Cardiac fibroblast (primary cell): ENCODE data around the gene MIPOL1.

Experiments used
- DNase-seq, 2 donors: peaks; one replicate each; pipeline versions ENCODE4 v3.0.0 to v3.0.0-alpha.2; 2010; ENCODE audit warnings: low read depth in 2 of 2
- H3K4me3 ChIP-seq, 2 donors: replicated peaks in 1 of 2; 1 replicate in 1 of 2; 2 replicates in 1 of 2; pipeline ENCODE4 v1.5.1; 2011; ENCODE audit warnings: low read depth in 2 of 2, low read length in 2 of 2, mild to moderate bottlenecking in 2 of 2, moderate library complexity in 1 of 2
- TF ChIP-seq, protein P1 (sequence below): IDR thresholded peaks from one replicate; pipeline ENCODE4 v1.5.1; 2011; ENCODE audit warnings: low read depth, mild to moderate bottlenecking, low read length, inconsistent platforms

Gene MIPOL1

DNA sequence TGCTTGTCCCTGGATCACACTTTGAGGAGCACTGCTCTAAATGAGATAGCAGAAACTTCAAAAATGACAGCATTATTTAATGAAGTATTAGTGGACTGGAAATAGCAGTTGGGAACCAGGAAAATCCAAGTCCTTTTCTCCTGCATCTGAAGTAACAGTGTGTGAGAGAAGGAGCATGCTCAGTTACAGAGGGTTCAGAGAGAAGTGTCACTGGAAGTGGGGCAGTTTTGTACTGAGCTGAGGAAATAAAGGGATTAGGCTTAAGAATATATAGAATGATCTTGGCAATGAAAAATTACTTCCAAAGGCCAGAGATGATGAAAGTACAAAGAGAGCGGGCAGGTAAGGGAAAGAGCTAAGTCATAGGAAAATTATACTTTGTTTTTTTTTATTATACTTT lies 130.9 kb downstream of the MIPOL1 start:
- H3K4me3 ChIP-seq: no peak overlapping the region
- TF ChIP-seq, protein P1, sequence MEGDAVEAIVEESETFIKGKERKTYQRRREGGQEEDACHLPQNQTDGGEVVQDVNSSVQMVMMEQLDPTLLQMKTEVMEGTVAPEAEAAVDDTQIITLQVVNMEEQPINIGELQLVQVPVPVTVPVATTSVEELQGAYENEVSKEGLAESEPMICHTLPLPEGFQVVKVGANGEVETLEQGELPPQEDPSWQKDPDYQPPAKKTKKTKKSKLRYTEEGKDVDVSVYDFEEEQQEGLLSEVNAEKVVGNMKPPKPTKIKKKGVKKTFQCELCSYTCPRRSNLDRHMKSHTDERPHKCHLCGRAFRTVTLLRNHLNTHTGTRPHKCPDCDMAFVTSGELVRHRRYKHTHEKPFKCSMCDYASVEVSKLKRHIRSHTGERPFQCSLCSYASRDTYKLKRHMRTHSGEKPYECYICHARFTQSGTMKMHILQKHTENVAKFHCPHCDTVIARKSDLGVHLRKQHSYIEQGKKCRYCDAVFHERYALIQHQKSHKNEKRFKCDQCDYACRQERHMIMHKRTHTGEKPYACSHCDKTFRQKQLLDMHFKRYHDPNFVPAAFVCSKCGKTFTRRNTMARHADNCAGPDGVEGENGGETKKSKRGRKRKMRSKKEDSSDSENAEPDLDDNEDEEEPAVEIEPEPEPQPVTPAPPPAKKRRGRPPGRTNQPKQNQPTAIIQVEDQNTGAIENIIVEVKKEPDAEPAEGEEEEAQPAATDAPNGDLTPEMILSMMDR: no peak
- no peak for DNase-seq

DNA sequence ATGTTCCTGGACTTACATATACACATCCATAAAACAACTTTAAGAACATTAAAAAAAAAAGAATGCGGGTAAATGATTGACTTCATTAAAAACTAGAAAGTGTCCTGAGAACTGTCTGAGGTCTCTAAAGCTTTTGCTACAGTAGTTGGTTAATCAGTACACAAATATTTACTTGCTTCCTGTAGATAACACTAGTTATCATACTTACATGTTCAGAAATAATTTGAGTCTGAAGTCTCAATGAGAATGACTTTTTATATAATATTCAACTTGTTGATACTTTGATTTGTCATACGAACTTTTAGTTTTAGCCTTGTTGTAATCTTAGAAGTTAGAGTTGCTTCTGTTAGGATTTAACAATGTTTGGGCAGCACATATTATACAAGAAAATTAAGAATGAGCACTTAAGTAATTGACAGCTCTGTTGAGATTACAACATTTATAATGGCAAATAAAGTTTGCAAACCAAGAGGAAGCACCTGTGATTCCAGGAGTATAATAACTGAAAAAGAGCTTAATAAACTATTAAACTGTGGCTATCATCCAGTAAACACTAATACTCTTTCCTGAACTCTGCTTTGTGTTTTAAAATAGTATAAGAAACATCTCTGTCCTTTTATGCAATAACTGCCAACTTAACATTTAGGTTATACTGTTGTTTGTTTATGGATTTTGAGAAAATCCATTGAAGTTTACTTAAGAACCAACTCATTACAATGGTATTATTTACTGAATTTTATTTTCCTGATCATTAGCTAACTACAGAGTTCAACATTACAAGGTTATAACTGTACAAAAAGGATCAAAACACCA lies 131.7 kb downstream of the MIPOL1 start:
- H3K4me3 ChIP-seq: no peak overlapping the region
- TF ChIP-seq, protein P1: no peak
- no peak for DNase-seq

DNA sequence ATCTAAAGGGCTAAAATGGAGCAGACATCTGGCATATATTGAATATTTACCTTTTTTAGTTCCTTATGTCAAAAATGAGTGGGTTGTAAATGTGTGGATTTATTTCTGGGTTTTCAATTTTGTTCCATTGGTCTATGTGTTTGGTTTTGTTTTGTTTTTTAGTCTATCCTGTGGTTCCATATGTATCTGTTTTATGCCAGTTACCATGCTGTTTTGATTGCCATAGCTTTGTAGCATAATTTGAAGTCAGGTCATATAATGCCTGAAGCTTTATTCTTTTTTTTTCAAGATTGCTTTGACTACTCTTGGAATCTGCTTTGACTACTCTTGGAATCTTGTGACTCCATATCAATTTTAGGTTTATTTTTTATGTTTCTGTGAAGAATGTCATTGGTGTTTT lies 133.2 kb downstream of the MIPOL1 start:
- no peak overlapping the region for H3K4me3 ChIP-seq
- TF ChIP-seq, protein P1: no peak
- DNase-seq: no peak

DNA sequence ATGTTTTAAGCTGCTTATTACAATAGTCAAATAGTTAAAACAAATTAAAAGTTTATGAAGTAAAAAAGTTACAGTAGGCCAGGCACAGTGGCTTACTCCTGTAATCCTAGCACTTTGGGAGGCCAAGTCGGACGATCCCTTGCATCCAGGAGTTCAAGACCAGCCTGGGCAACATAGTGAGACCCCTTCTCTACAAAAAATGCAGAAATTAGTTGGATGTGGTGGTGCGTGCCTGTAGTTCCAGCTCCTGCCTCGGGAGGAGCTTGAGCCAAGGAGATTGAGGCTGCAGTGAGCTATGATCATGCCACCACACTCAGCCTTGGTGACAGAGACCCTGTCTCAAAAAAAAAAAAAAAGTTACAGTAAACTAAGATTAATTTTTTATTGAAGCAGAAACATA lies 142.6 kb downstream of the MIPOL1 start:
- H3K4me3 ChIP-seq: no peak overlapping the region
- DNase-seq: no peak
- TF ChIP-seq, protein P1: peak; percentile 13

DNA sequence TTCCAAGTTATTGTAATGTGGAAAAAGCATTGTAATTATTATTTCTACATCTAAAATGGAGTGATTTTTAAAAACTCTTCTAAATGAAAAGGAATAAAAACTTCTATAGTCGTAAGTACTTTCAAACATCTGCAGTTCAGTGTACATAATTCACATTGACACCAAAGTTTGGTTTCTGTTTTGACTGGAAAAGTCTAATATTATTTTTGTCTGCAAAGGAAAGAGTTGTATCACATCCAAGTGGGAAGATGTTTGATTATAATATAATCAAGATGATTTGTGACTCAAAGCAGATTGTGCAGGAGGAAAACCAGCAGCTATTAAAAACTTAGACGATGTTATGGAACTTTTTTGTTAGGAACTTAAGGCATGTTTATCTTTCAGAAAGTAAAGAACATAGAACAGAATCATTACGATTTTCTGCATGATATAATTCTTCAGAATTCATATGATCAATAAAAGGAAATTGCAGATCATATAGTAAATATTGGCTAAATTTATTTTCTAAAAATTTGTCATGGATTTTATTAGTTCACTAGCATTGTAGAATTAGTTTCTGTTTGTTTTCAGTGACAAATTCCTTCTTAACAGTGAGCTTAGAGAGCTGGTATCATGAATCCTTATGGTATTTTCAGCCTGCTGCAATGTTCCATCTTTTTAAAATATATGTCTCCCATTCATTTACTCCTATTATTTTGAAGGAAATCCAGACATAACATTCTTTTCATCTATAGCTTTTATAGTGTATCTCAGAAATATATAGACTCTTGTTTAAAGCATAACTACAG lies 145.8 kb downstream of the MIPOL1 start:
- H3K4me3 ChIP-seq: no peak overlapping the region
- TF ChIP-seq, protein P1: no peak
- no peak for DNase-seq

DNA sequence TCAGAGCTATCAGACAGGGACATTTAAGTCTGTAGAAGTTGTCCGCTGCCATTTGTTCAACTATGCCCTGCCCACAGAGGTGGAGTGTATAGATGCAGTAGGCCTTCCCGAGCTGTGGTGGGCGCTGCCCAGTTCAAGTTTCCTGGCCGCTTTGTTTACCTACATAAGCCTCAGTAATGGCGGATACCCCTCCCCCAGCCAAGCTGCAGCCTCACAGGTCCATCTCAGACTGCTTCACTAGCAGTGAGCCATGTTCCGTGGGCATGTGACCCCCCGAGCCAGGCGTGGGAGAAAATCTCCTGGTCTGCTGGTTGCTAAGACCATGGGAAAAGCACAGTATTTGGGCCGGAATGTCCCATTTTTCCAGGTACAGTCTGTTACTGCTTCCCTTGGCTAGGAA lies 165.9 kb downstream of the MIPOL1 start:
- H3K4me3 ChIP-seq: no peak overlapping the region
- DNase-seq: no peak
- TF ChIP-seq, protein P1: no peak
